Measurements from ENCODE around the gene MRPL46.

DNA sequence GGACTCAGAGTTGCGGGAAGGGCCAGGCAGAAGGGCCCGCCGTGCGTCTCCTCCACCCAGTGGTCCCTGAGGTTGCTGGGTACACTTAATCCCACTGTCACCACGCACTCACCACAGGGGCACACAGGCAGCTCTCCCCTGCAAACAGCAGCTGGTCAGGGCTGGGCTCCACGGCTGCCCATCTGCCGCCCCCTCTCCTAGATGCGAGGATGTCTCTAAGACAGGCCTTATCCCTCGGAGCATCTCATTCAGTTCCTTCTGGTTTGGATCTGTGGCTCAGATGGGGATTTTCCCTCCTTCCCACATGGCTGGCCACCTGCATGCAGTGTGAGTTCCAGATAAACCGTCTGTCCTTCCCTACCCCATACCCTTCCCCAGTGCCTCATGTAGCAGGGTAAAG, 26.7 kb upstream of the MRPL46 start:
- TF ChIP-seq, protein P1, sequence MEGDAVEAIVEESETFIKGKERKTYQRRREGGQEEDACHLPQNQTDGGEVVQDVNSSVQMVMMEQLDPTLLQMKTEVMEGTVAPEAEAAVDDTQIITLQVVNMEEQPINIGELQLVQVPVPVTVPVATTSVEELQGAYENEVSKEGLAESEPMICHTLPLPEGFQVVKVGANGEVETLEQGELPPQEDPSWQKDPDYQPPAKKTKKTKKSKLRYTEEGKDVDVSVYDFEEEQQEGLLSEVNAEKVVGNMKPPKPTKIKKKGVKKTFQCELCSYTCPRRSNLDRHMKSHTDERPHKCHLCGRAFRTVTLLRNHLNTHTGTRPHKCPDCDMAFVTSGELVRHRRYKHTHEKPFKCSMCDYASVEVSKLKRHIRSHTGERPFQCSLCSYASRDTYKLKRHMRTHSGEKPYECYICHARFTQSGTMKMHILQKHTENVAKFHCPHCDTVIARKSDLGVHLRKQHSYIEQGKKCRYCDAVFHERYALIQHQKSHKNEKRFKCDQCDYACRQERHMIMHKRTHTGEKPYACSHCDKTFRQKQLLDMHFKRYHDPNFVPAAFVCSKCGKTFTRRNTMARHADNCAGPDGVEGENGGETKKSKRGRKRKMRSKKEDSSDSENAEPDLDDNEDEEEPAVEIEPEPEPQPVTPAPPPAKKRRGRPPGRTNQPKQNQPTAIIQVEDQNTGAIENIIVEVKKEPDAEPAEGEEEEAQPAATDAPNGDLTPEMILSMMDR (IDR thresholded peaks at IDR 0.05), result no peak
- no peak for TF ChIP-seq POLR2A (IDR thresholded peaks at IDR 0.05)

All from testis (tissue), 2 donors.